Mammary epithelial cell (primary cell): ENCODE measurements around the gene AP4S1.

Experiments used
- EZH2 ChIP-seq: IDR thresholded peaks from 2 replicates; pipeline ENCODE4 v1.6.1; 2012; ENCODE audit warnings: low read length, inconsistent platforms, borderline replicate concordance
- TF ChIP-seq, protein P1 (sequence below), 2 donors: IDR thresholded peaks in 1 of 2; conservative IDR thresholded peaks in 1 of 2; 2 replicates each; pipeline ENCODE4 v1.5.1; 2011 to 2012; ENCODE audit warnings: inconsistent platforms in 2 of 2, low read length in 2 of 2, mild to moderate bottlenecking in 2 of 2, control low read depth in 1 of 2, low read depth in 1 of 2; ENCODE audit not compliant: insufficient read depth in 1 of 2; ENCODE audit errors: extremely low read depth in 1 of 2

DNA sequence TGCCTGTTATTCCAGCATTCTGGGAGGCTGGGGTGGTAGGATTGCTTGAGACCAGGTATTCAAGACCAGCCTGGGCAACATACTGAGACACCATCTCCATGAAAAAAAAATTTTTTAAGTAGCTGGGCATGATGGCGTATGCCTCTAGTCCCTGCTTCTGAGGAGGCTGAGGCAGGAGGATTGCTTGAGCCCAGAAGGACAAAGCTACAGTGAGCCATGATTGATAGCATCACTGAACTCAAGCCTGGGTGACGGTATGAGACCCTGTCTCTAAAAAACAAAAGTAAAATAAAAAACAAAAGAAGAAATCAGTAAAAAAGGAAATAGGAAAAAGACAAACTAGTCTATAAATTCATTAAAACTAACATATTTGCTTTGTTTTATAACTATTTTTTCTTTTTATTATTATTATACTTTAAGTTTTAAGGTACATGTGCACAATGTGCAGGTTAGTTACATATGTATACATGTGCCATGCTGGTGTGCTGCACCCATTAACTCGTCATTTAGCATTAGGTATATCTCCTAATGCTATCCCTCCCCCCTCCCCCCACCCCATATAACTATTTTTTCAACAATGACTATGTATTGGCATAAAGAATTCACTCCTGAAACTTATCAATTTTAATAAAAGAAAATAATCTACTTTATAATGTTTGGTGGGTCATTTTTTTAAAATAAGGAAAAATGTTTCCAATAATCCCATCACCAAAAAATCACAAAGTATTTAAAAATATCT is 15.4 kb upstream of the AP4S1 start:
- TF ChIP-seq, protein P1, sequence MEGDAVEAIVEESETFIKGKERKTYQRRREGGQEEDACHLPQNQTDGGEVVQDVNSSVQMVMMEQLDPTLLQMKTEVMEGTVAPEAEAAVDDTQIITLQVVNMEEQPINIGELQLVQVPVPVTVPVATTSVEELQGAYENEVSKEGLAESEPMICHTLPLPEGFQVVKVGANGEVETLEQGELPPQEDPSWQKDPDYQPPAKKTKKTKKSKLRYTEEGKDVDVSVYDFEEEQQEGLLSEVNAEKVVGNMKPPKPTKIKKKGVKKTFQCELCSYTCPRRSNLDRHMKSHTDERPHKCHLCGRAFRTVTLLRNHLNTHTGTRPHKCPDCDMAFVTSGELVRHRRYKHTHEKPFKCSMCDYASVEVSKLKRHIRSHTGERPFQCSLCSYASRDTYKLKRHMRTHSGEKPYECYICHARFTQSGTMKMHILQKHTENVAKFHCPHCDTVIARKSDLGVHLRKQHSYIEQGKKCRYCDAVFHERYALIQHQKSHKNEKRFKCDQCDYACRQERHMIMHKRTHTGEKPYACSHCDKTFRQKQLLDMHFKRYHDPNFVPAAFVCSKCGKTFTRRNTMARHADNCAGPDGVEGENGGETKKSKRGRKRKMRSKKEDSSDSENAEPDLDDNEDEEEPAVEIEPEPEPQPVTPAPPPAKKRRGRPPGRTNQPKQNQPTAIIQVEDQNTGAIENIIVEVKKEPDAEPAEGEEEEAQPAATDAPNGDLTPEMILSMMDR (conservative IDR thresholded peaks at IDR 0.05 in 1 of 2, IDR thresholded peaks at IDR 0.05 in 1 of 2; ENCODE audit: extremely low read depth in 1 of 2, insufficient read depth in 1 of 2, low read depth in 1 of 2, low read length in 2 of 2): no peak
- no peak for TF ChIP-seq EZH2
